NT2/D1 (cell line): ENCODE measurements around the gene FOXL2.

ENCODE experiments used
- DNase-seq: peaks from one replicate; pipeline ENCODE4 v3.0.0-alpha.2; 2011; ENCODE audit warnings: low read depth, low spot score
- H3K27me3 ChIP-seq: 2 replicates; pipeline ENCODE4 v1.6.0; 2011; ENCODE audit warnings: mild to moderate bottlenecking; ENCODE audit not compliant: insufficient read length, insufficient read depth
- H3K36me3 ChIP-seq: 2 replicates; pipeline ENCODE4 v1.6.1; 2011; ENCODE audit warnings: mild to moderate bottlenecking, low read length, mixed read lengths; ENCODE audit not compliant: insufficient read depth, insufficient read length
- H3K4me1 ChIP-seq: 2 replicates; pipeline ENCODE4 v1.5.1; 2011; ENCODE audit not compliant: insufficient read depth, insufficient read length
- H3K4me3 ChIP-seq: 2 replicates; pipeline ENCODE4 v1.5.1; 2011; ENCODE audit warnings: low read depth; ENCODE audit not compliant: insufficient read length
- H3K9ac ChIP-seq: 2 replicates; pipeline ENCODE4 v1.6.0; 2011; ENCODE audit warnings: low read depth; ENCODE audit not compliant: insufficient read length
- H3K9me3 ChIP-seq: 2 replicates; pipeline ENCODE4 v1.5.1; 2011; ENCODE audit warnings: mild to moderate bottlenecking, low read length; ENCODE audit not compliant: insufficient read depth
- SUZ12 ChIP-seq: IDR thresholded peaks from 2 replicates; pipeline ENCODE4 v1.6.1; 2011; ENCODE audit not compliant: insufficient read length, insufficient read depth; ENCODE audit errors: extremely low read depth
- YY1 ChIP-seq: IDR thresholded peaks from 2 replicates; pipeline ENCODE4 v1.6.1; 2011; ENCODE audit not compliant: insufficient read length, insufficient read depth
- ZNF274 ChIP-seq: IDR thresholded peaks from 2 replicates; pipeline ENCODE4 v1.6.1; 2011; ENCODE audit warnings: mild to moderate bottlenecking, low read depth, low read length

The FOXL2 gene

DNA sequence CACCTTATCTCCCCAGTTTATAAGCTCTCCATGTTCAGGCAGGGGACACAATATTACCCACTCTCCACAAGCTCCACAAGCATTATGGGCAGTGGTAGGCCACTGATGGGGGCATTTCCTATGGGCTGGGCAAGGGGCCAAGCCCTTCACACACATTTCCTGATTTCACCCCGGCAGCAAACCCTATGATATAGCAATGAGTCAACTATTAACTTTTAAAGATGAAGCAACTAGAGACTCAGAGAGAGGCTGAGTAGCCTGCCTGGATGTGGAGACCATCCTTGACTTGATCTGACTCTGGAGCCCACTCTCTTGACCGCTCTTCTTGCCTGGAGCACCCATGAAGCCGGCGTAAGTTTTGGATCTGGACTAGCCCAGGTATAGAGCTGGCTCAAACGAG lies 27.5 kb upstream of the FOXL2 start:
- Histone ChIP-seq H3K9me3 (no peaks in the 10 kb centered on the region), H3K27me3 (peaks cover 2% of the 10 kb centered on the region), H3K4me1 (peaks cover under 1% of the 10 kb centered on the region), H3K36me3 (no peaks in the 10 kb centered on the region), H3K9ac (no peak overlapping the region), H3K4me3 (no peak overlapping the region)
- no peak for TF ChIP-seq YY1
- TF ChIP-seq SUZ12, result no peak
- TF ChIP-seq ZNF274, result no peak
- no peak for DNase-seq

DNA sequence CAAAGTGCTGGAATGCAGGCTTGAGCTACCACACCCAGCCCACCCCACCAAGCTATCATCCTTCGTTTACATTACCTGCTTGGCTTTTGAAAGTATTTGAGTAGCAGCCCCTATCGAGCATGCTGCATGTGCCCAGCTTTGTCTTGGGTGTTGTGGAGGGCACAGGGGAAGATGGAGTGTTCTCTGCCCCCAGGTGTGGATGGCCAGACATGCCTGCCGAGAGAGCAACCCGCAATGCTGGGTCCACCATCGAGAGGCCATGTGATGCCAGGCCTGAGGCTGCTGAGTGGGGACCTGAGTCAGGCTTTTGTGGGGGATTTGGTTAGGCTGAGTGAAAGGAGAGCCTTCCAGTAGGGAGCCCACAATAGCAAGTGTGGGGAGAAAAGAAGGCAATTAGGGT lies 26.0 kb upstream of the FOXL2 start:
- TF ChIP-seq ZNF274 (no peak), SUZ12 (no peak), YY1 (no peak)
- H3K36me3 ChIP-seq, result no peaks in the 10 kb centered on the region
- no peak overlapping the region for H3K9ac ChIP-seq
- H3K27me3 ChIP-seq, result no peaks in the 10 kb centered on the region
- DNase-seq, result no peak
- H3K4me3 ChIP-seq, result no peak overlapping the region
- H3K4me1 ChIP-seq, result no peaks in the 10 kb centered on the region
- H3K9me3 ChIP-seq, result no peaks in the 10 kb centered on the region

DNA sequence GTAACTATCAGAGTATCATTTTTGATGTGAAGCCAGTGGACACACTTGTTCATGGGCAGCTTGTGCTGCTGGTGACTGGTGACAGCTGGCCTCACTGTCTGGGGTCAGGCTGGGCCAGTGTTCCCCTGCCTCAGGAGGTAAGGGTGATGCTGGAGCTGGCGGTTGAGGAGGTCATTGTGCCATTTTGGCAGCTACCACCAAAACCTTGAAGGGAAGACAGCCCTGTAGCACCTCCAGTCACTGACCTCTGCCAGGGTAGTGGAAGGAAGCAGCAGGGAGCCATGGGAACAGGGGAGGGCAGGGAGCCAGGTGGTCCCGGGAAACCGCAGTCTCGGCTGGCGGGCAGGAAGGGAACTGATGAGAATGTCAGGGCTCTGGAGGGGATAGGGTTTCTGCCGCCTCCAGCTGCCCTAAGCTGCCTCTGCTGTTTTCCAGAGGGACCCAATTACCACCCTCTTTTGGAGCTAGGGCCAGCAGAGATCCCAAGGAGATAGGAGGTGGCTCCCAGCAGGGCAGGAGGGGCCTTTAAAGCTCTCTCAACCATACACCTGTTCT lies 24.9 kb upstream of the FOXL2 start:
- H3K9ac ChIP-seq, result no peak overlapping the region
- no peak for DNase-seq
- H3K9me3 ChIP-seq, result no peaks in the 10 kb centered on the region
- no peak overlapping the region for H3K4me3 ChIP-seq
- no peaks in the 10 kb centered on the region for H3K36me3 ChIP-seq
- TF ChIP-seq SUZ12 (no peak), ZNF274 (no peak), YY1 (no peak)
- H3K4me1 ChIP-seq, result no peaks in the 10 kb centered on the region
- no peaks in the 10 kb centered on the region for H3K27me3 ChIP-seq

DNA sequence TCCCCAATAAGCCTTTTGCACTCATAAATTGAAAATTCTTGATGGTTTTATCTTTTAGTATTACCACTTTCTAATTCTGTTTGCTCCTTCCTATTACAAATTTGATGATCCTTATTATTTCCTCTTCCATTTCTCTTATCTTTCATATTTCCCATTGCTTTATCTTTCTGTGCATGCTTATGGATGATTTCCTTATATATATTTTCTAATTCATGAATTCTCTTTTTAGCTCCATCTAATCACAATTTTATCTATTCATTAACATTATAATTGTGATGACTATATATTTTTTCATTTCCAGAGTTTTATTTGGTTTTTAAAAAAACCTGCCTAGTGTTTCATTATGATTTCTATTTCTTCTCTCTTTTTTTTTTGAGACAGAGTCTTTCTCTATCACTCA lies 18.0 kb upstream of the FOXL2 start:
- Histone ChIP-seq H3K9me3 (0 out of 2 replicates have a peak, but pooled peaks cover 19% of the 10 kb centered on the region), H3K9ac (no peak overlapping the region), H3K4me3 (no peak overlapping the region), H3K27me3 (no peaks in the 10 kb centered on the region), H3K36me3 (no peaks in the 10 kb centered on the region), H3K4me1 (no peaks in the 10 kb centered on the region)
- DNase-seq, result no peak
- TF ChIP-seq SUZ12 (no peak), ZNF274 (no peak), YY1 (no peak)

DNA sequence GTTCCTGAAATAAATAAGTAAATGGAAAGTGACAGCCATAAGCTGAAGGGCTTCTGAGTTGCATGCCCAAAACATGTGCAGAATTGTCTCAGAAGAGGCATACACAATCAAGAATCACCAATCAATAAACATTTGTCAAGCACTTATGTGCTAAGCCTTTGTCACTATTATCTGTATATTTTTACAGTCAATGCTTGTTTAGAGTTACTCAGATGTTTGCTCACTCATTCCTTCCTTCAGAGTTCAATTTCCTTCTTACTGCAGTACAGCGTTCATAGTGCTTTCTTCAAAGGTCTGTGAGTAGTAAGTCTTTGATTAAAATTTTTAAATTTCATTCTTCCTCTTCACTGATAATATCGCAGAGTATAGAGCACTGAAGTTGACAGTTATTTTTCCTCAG lies 17.3 kb upstream of the FOXL2 start:
- H3K36me3 ChIP-seq, result no peaks in the 10 kb centered on the region
- no peak for DNase-seq
- no peak overlapping the region for H3K9ac ChIP-seq
- H3K4me1 ChIP-seq, result no peaks in the 10 kb centered on the region
- TF ChIP-seq YY1 (no peak), ZNF274 (no peak), SUZ12 (no peak)
- 0 out of 2 replicates have a peak, but pooled peaks cover 19% of the 10 kb centered on the region for H3K9me3 ChIP-seq
- H3K4me3 ChIP-seq, result no peak overlapping the region
- no peaks in the 10 kb centered on the region for H3K27me3 ChIP-seq

DNA sequence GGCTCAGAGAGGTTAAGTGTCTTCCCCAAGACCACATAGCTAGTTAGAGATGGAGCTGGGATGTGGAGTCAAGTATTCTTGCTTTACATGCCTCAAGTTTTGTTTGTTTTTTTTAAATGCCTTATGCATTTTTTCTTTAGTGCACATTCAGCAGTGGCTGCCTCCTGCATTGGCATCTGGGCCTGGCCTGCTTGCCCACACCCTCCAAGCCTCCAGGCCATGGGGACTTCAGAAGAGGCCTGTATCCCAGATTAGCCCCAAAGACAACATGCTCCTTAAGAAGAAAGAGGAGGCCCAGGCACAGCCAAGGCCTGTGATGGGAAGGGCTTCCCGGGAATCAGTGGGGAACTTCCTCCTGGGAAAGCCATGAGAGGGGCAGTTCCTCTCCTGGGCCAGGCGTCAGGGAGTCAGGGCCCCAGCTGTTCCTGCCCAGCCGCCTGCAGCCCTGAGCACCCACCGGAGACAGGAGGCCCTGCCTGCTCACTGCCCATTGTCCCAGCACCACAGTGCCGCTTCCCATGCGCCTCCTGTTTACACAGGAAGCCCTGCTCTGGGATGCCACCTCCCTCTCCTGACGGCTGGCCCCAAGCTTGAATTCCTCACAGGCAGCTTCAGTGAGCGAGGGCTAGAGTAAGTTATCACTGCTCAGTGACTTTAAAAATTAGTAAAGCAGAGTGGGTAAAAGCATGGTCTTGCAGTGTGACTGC lies 16.1 kb upstream of the FOXL2 start:
- Histone ChIP-seq H3K9me3 (0 out of 2 replicates have a peak, but pooled peaks cover 19% of the 10 kb centered on the region), H3K36me3 (no peaks in the 10 kb centered on the region), H3K27me3 (peaks cover 5% of the 10 kb centered on the region), H3K9ac (no peak overlapping the region), H3K4me1 (no peaks in the 10 kb centered on the region), H3K4me3 (no peak overlapping the region)
- TF ChIP-seq SUZ12 (no peak), YY1 (no peak), ZNF274 (no peak)
- DNase-seq, result no peak

DNA sequence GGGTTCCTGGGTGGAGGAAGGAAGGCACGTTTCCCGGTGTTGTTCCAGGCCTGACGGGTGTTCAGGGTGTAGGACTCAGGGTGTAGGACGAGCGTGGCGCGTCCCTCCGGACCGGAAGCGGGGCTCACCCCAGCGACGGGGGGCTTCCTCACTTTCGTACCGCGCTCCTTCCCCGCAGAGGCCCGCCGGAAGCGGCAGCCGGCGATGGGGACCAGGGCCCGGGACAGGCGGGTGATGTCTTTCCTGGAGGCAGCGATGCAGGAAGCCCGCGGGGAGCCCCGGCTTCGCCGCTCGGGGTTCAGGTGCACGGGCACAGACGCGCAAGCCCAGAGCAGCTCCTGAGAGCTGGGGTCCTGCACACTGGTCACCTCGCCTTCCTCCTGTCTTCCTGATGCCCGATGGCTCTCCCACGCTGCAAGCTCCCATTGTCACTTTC lies 13.5 kb upstream of the FOXL2 start:
- no peaks in the 10 kb centered on the region for H3K4me1 ChIP-seq
- 0 out of 2 replicates have a peak, but pooled peaks cover 17% of the 10 kb centered on the region for H3K9me3 ChIP-seq
- no peak overlapping the region for H3K9ac ChIP-seq
- no peak overlapping the region for H3K4me3 ChIP-seq
- peaks cover 11% of the 10 kb centered on the region for H3K27me3 ChIP-seq
- DNase-seq, result no peak
- TF ChIP-seq YY1 (no peak), SUZ12 (no peak), ZNF274 (no peak)
- no peaks in the 10 kb centered on the region for H3K36me3 ChIP-seq
